Liver (tissue), 3 donors: ENCODE results near the gene PDCD10.

Experiments
- ATF3 ChIP-seq: IDR thresholded peaks from 2 replicates; pipeline ENCODE4 v1.6.1; 2016; ENCODE audit warnings: antibody characterized with exemption
- CTCF ChIP-seq: fragments of 150-350 bp; IDR thresholded peaks from 2 replicates; pipeline ENCODE4 v1.5.1; 2017; ENCODE audit warnings: improper control_type of control experiment, low read depth, low read length; ENCODE audit not compliant: missing input control
- REST ChIP-seq: IDR thresholded peaks from 2 replicates; pipeline ENCODE4 v1.6.1; 2016; ENCODE audit warnings: antibody characterized with exemption, mild to moderate bottlenecking
- TAF1 ChIP-seq: conservative IDR thresholded peaks from 2 replicates; pipeline ENCODE4 v1.6.1; 2016; ENCODE audit warnings: antibody characterized with exemption, mild to moderate bottlenecking
- donor health status: healthy.
- donor health status: healthy.

- peak; percentile 78 for TF ChIP-seq CTCF
- TF ChIP-seq ATF3: peak; percentile 65
- TF ChIP-seq REST: no peak
- TF ChIP-seq TAF1: no peak
Observed at GRCh38 chr3:167684388-167684993, 50.2 kb downstream of the PDCD10 start.
